ENCODE results near the gene SACM1L.
"Not testable (repeated sequence)": the region's sequence is repeated elsewhere in the genome, so short reads cannot be mapped to it uniquely, and the experiment has no call there.

SACM1L gene

GRCh38 chr3:45746165-45746776 lies 57.1 kb downstream of the SACM1L start:
- DNase-seq, result no peak

DNA sequence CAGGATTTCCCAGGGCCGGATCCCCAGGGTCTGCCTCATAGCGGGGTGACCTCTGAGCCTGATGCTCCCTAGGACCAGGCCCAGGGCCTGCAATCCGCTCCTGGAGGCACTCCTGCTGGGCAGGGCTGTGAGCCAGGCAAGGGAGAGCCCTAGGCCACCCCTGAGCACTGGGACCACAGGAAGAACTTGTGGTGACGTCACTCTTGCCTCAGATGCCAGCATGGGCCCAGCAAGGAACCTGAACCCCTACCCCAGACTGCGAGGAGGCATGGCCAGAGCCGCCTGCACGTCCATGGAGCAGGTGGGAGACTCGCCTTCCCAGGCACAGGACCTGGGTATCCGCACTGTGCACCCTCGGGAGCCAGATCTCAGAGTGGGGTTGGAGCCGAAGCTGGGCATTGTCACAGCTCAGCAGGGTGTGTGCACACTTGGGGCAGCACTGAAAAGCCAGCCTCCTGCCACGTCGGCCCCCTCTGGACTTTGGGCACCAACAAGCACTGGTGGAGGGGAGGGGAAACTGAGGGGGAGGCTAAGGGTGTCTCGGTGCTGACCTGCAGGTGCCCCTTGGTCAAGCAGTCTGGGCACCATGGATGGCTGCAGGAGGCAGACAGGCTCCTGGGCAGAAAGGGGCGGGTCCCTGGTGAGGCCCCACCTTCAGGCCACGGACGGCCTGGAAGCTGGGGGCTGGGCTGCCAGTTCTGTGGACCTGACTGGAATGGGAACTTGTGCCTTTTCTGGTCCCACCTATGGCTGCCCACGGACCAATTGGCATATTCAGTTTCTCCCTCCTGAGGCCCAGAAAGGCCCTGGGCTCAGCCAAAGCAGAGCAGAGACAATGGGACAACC lies 57.8 kb downstream of the SACM1L start:
- no peak for DNase-seq

DNA sequence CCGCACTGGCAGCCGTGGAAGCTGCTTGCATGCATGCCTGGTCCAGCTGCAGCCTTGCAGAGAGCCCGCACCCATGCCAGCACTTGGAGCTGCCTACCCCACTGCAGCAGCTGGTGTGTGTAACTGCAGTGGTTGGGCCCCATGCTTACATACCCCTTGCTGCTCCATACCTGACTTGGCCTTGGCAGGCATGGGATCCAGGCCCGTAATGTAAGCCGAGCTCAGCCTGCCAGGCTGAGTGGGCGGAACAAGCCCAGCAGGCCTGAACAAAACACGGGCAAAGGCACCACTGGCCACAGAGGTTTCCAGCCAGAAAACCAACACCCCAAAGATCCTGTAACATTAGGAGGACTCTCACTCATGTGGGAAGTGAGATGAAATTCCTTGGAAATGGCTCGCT lies 58.9 kb downstream of the SACM1L start:
- DNase-seq, result no peak

DNA sequence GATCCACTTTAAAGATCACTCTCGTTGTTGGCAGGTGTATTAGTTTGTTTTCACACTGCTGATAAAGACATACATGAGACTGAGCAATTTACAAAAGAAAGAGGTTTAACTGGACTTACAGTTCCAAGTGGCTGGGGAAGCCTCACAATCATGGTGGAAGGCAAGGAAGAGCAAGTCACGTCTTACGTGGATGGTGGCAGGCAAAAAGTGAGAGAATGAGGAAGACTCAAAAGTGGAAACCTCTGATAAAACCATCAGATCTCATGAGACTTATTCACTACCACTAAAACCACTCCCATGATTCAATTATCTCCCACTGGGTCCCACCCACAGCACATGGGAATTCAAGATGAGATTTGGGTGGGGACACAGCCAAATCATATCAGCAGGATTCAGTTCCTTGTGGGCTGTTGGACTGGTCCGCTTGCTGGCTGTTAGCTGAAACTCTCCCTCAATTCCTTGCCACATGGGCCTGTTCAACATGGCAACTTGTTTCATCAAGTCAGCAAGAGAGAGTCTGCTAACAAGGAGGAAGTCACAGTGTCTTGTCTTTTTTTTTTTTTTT lies 59.9 kb downstream of the SACM1L start:
- DNase-seq, result not testable (repeated sequence)

- no peak for DNase-seq
These were observed 60.7 kb downstream of the SACM1L start for GRCh38 chr3:45749880-45750279.

DNA sequence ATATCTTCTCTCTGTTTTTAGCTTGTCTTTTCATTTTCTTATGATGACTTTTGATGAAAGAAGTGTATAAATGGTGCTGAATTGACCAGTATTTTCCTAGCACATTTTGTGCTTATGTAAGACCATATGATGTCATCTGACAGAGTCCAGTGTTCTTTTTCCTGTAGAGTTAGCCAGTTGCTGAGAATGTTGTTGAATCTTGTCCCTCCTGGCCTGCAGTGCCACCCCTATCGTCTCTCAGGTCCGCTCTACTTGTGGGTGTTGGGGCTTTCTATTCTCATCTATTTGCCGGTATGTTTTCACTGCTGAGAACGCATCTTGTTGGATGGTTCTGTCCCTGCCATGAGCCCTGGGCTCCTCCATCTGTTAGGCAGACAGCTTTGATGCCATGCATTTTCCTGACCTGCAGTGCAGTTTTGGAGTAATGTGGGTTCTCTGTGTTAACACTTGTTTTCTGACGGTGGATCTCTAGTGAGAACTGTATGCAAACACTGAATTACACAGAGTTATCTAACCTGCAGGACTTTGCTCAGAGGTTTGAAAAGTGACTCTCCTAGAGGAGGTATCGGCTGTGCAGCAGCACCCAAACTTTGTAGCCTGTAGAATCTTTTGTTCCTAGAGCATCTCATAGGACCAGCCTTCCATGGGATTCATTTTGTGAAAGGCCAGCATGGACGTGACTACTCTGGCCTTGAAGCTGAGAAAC lies 62.5 kb downstream of the SACM1L start:
- DNase-seq, result no peak

DNA sequence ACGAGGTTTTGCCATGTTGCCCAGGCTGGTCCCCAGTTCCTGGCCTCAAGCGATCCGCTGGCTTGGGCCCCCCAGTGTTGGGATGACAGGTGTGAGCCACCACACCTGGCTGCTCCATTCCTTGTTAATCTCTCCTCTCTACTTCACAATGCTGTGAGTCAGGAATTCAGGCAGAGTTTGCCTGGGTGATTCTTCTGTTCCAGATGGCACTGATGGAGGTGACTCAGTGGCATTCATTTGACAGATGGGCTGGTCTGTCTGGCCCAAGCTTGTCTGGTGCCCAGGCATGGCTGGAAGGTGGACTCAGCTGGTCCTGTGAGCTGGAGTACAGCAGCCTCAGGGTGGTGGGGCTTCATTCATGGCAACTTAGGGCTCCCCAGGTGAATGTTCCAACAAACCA lies 63.9 kb downstream of the SACM1L start:
- DNase-seq, result no peak

GRCh38 chr3:45754461-45754860 lies 65.3 kb downstream of the SACM1L start:
- DNase-seq, result no peak

GRCh38 chr3:45756055-45756454 lies 66.9 kb downstream of the SACM1L start:
- no peak for DNase-seq

- DNase-seq, result not testable (repeated sequence)
These were observed 67.9 kb downstream of the SACM1L start for GRCh38 chr3:45757141-45757540.

DNA sequence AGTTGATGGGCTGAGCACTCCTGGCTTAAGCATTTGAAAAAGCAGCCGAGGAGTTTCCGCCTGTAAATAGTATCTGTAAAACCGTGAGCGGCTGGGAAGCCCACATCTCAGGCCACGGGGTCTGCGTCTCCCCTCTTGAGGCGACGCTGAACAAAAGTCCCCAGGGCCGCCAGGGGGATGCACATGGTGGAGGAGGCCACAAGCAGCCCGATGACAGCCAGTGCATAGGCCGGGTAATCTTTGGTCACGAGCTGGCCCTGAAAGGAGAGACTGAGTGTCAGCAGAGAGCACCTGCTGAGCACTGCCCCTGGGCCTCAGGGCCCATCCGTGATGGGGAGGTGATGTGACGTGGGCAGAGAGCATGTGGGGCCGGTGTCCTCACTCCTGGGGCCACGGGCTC lies 69.7 kb downstream of the SACM1L start:
- no peak for DNase-seq

DNA sequence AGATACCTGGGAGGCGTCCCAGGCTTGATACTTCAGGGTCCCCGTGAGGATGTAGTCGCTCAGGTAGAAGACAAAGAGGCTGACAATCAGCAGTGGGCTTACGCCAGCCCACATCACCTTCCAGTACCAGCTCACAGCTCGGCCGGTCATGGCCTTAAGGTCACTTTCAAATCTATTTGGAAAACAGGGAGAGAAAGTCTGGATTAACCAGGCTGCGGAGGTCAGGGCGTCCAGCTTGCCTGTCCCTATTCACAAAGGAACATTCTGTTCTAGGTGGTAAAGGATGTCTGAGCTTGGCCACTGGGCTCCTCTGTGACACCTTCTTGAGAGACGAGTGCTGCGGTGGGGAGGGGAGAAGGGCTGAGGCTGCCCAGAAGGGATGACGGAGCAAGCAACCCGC lies 70.7 kb downstream of the SACM1L start:
- DNase-seq, result no peak

- peak; percentile 76 for DNase-seq
These were observed 71.9 kb downstream of the SACM1L start for GRCh38 chr3:45760878-45761711.

DNA sequence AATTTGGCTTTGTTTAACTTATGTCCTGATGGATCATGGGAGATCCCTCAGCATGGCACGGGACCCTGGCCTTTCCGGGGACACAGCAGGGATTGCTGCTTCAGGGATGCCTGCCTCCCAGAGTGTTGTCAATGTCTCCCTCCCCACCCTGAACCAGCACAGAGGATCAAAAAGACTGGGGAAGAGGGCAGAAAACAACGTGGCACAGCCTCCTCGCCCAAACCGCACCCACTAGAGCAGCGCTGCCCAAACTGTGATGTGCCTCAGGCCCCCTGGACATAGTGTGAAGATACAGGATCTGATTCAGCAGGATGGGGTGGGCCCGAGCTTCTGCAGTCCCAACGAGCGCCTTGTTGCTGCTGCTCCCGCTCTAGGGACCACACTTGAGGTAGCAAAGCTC lies 72.6 kb downstream of the SACM1L start:
- DNase-seq, result peak; percentile 40

DNA sequence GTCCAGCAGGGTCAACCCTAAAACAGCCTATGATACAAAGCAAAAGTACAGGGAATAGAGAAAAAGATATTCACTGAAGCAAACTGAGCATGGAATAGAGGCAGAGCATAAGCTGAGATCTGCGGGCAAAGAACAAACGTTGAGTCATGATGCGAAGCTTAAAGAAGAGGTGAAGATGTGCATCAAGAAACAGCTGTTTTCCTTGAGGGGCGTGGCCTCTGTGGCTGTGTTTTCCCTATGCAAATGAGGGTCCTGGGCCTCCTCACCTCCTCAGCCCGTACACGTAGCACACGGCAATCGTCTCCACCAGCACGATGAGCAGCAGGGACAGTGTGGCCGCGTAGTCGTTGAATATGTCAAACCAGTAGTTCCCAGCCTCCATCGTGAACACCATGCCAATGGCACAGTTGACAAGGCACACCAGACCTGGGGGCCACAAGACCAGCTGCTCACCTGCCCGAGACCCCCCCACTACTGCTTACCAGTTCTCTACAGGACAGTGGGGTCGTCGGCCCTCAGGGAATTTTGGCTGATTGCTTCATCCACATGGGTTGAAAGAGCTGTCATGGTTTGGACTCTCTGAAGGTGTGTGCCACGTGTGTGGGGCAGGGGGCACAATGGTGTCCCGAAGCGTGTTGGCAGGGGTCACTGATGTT lies 73.6 kb downstream of the SACM1L start:
- DNase-seq, result peak; percentile 32

- DNase-seq, result peak; percentile 23
These were observed 74.1 kb downstream of the SACM1L start for GRCh38 chr3:45763303-45763675.

- peak; percentile 34 for DNase-seq
These were observed 76.2 kb downstream of the SACM1L start for GRCh38 chr3:45765266-45765851.

DNA sequence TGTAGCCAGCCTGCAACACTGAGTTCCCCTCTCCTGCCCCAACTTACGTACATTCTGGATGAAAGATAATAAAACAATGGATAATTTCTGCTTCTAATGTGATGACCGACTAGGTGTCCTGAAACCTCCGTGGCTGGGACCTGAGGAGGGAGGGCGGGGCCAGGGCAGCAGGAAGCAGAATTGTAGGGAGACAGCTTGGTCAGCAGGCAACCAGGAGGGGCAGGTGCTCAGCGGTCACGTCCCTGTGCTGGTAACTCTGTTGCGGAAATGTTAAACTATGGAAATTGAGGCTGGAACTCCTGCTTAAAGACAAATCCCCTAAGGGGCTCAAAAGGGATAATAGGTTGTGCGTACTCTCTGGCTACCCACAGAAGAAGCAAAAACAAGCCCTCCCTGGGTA lies 76.8 kb downstream of the SACM1L start:
- peak; percentile 25 for DNase-seq

GRCh38 chr3:45771166-45771775 lies 82.1 kb downstream of the SACM1L start:
- peak; percentile 38 for DNase-seq

- peak; percentile 20 for DNase-seq
These were observed 82.6 kb downstream of the SACM1L start for GRCh38 chr3:45771831-45772230.

GRCh38 chr3:45772341-45773035 lies 83.3 kb downstream of the SACM1L start:
- peak; percentile 28 for DNase-seq
